Endothelial cell of umbilical vein (primary cell): Measurements from ENCODE around the gene SPPL3. TPM values are rescaled to one million over a fixed set of nuclear protein-coding genes. Genes with fewer than 3 reads are reported as not detected.

ENCODE experiments used
- BruUV-seq: library from RNA; stranded (reverse); fragments of 400-500 nt; replicated peaks from 2 replicates; lab custom pipeline; 2021; lab: Mats Ljungman, UMichigan
- CTCF ChIA-PET: fragments of 300-600, 350-600 bp; sonication (Branson Sonifier 250); formaldehyde crosslinking; loops from one replicate; lab custom pipeline; 2021; ENCODE audit warnings: antibody characterized with exemption, inconsistent platforms; lab: Charles Lee
- POLR2A ChIA-PET: fragments of 300-600, 350-600 bp; sonication (Branson Sonifier 250); formaldehyde crosslinking; loops from one replicate; lab custom pipeline; 2021; ENCODE audit warnings: antibody characterized with exemption, inconsistent platforms; lab: Charles Lee
- DNase-seq: peaks from one replicate; pipeline ENCODE4 v3.0.0-alpha.2; 2011; ENCODE audit warnings: low read depth, low spot score
- FAIRE-seq: peaks from 2 replicates; lab custom pipeline; 2011; peaks lifted over from hg19 to GRCh38; lab: Jason Lieb, UNC
- H2AFZ ChIP-seq: 2 replicates; pipeline ENCODE4 v1.6.0; 2012; ENCODE audit warnings: low read depth, low read length, control low read depth, inconsistent platforms
- H3K27ac ChIP-seq: 2 replicates; pipeline ENCODE4 v1.5.1; 2011; ENCODE audit warnings: low read depth, mild to moderate bottlenecking, control low read depth, low read length, moderate library complexity; ENCODE audit not compliant: insufficient read depth
- H3K27me3 ChIP-seq, 2 experiments: 2 replicates each; pipeline versions ENCODE4 v1.6.0 to v1.6.1; 2011; ENCODE audit warnings: low read length in 2 of 2, mixed read lengths in 1 of 2; ENCODE audit not compliant: control insufficient read depth in 2 of 2, insufficient read depth in 2 of 2
- H3K36me3 ChIP-seq, 2 experiments: 2 replicates in 1 of 2; 3 replicates in 1 of 2; pipeline ENCODE4 v1.5.1; 2011; ENCODE audit warnings: low read length in 2 of 2, mild to moderate bottlenecking in 1 of 2, moderate library complexity in 1 of 2; ENCODE audit not compliant: control insufficient read depth in 2 of 2, insufficient read depth in 2 of 2; ENCODE audit errors: extremely low read depth in 1 of 2
- H3K4me1 ChIP-seq: 3 replicates; pipeline ENCODE4 v1.5.1; 2011; ENCODE audit warnings: mild to moderate bottlenecking, low read length; ENCODE audit not compliant: control insufficient read depth, insufficient read depth; ENCODE audit errors: extremely low read depth
- H3K4me2 ChIP-seq: 2 replicates; pipeline ENCODE4 v1.6.1; 2011; ENCODE audit warnings: low read length, control low read depth, mixed read lengths; ENCODE audit not compliant: insufficient read depth
- H3K4me3 ChIP-seq, 3 experiments: fragments of 200-600 bp in 1 of 3; sonication (generic), shearing (Covaris generic) in 1 of 3; replicated peaks in 1 of 3; 2 replicates each; pipeline ENCODE4 v1.5.1; 2011 to 2016; ENCODE audit warnings: control low read depth in 3 of 3, low read length in 3 of 3, mild to moderate bottlenecking in 2 of 3, inconsistent platforms in 1 of 3, low read depth in 1 of 3, moderate library complexity in 1 of 3; ENCODE audit not compliant: insufficient read depth in 1 of 3
- H3K79me2 ChIP-seq: 2 replicates; pipeline ENCODE4 v1.6.0; 2012; ENCODE audit warnings: low read length, inconsistent platforms; ENCODE audit not compliant: control insufficient read depth, insufficient read depth
- H3K9ac ChIP-seq: replicated peaks from 2 replicates; pipeline ENCODE3; 2011; ENCODE audit warnings: low read length, control low read depth; ENCODE audit not compliant: insufficient read depth; ENCODE audit errors: extremely low read depth
- H3K9me1 ChIP-seq: replicated peaks from 3 replicates; pipeline ENCODE4 v1.6.0; 2011; ENCODE audit warnings: mild to moderate bottlenecking, low read length; ENCODE audit not compliant: control insufficient read depth, insufficient read depth; ENCODE audit errors: extremely low read depth
- H3K9me3 ChIP-seq: replicated peaks from 2 replicates; pipeline ENCODE4 v1.5.1; 2012; ENCODE audit warnings: low read length, inconsistent platforms; ENCODE audit not compliant: control insufficient read depth, insufficient read depth
- H4K20me1 ChIP-seq: replicated peaks from 2 replicates; pipeline ENCODE3; 2011; ENCODE audit warnings: mild to moderate bottlenecking, low read length; ENCODE audit not compliant: control insufficient read depth, insufficient read depth; ENCODE audit errors: extremely low read depth
- CTCF ChIP-seq, 2 donors: IDR thresholded peaks; 1 replicate in 1 of 2; 2 replicates in 1 of 2; pipeline ENCODE4 v1.5.1; 2011; ENCODE audit warnings: low read length in 2 of 2, mild to moderate bottlenecking in 2 of 2, moderate library complexity in 2 of 2, control low read depth in 1 of 2, inconsistent platforms in 1 of 2, low read depth in 1 of 2; ENCODE audit not compliant: insufficient read depth in 1 of 2; ENCODE audit errors: extremely low read depth in 1 of 2
- EZH2 ChIP-seq: IDR thresholded peaks from 2 replicates; pipeline ENCODE4 v1.6.1; 2012; ENCODE audit warnings: borderline replicate concordance, low read depth, mild to moderate bottlenecking, moderate library complexity, low read length, inconsistent platforms; ENCODE audit not compliant: severe bottlenecking
- FOS ChIP-seq: IDR thresholded peaks from 2 replicates; pipeline ENCODE4 v1.6.1; 2011; ENCODE audit warnings: mild to moderate bottlenecking, low read length, moderate library complexity, borderline replicate concordance; ENCODE audit not compliant: insufficient read depth
- GATA2 ChIP-seq: IDR thresholded peaks from 2 replicates; pipeline ENCODE4 v1.7.0; 2011; ENCODE audit warnings: low read depth, mild to moderate bottlenecking, moderate library complexity, mixed read lengths, low read length; ENCODE audit not compliant: insufficient read length, insufficient read depth
- JUN ChIP-seq: IDR thresholded peaks from 2 replicates; pipeline ENCODE4 v1.6.1; 2011; ENCODE audit warnings: borderline replicate concordance, low read depth; ENCODE audit not compliant: insufficient read length, insufficient read depth
- MAX ChIP-seq: IDR thresholded peaks from 2 replicates; pipeline ENCODE4 v1.6.1; 2011; ENCODE audit not compliant: insufficient read depth, insufficient read length
- MYC ChIP-seq: IDR thresholded peaks from one replicate; pipeline ENCODE4 v1.6.1; 2011; ENCODE audit warnings: mild to moderate bottlenecking, low read depth, low read length
- POLR2A ChIP-seq: IDR thresholded peaks from 2 replicates; pipeline ENCODE4 v1.6.1; 2012; ENCODE audit warnings: low read depth, mild to moderate bottlenecking, control low read depth, low read length
- POLR2AphosphoS5 ChIP-seq: IDR thresholded peaks from 2 replicates; pipeline ENCODE4 v1.6.1; 2012; ENCODE audit warnings: low read depth, mild to moderate bottlenecking, control low read depth, low read length, moderate library complexity; ENCODE audit not compliant: insufficient read depth
- dilution Hi-C: fragments of 300-500 bp; cut with MboI; formaldehyde crosslinking; loops from one replicate; pipeline ENCODE4 v1.15.0; 2019; ENCODE audit warnings: low sequenced_read_pairs; ENCODE audit not compliant: extremely low pct_ligation_motif_present
- intact Hi-C: fragments of 100-400 bp; cut with micrococcal nuclease; formaldehyde crosslinking; loops from one replicate; pipeline ENCODE4 v1.10.0; 2022
- polyA plus RNA-seq, 4 experiments: library from polyadenylated mRNA; depleted of rRNA in 3 of 4; stranded (reverse) in 3 of 4; unstranded in 1 of 4; fragments of >200 nt; gene quantifications; 2 replicates each; pipeline versions ENCODE4 v1.2.1 to v1.2.3, GENCODE V29; 2011 to 2012; ENCODE audit warnings: missing spikeins in 1 of 4
- total RNA-seq: library from RNA; stranded (reverse); gene quantifications from 2 replicates; pipeline ENCODE4 v1.2.3, GENCODE V29; 2021

SPPL3 gene
- total and polyA plus RNA-seq, 2 donors (not counting 3 experiments of a cell fraction or from before 2014, with no cell fraction given) = 30.6 to 53.0 TPM

GRCh38 chr12:120921637-120922036 lies 17.5 kb upstream of the SPPL3 start:
- Histone ChIP-seq H4K20me1 (no peaks in the 10 kb centered on the region), H3K4me3 (no peak overlapping the region), H3K27ac (no peak overlapping the region), H3K4me1 (no peaks in the 10 kb centered on the region), H3K9me1 (no peaks in the 10 kb centered on the region), H3K27me3 (peaks cover 2 to 4% of the 10 kb centered on the region in 2 experiments), H3K4me2 (no peak overlapping the region), H2AFZ (no peak overlapping the region), H3K36me3 (no peaks in the 10 kb centered on the region), H3K9ac (no peak overlapping the region), H3K79me2 (no peaks in the 10 kb centered on the region), H3K9me3 (no peaks in the 10 kb centered on the region)
- CTCF ChIA-PET = no interaction called here
- intact Hi-C loops (no loop called here), dilution Hi-C loops (no loop called here)
- no peak for FAIRE-seq
- no peak for DNase-seq
- BruUV-seq = no TSS peak
- POLR2A ChIA-PET = no interaction called here
- TF ChIP-seq GATA2 = no peak
- no peak for TF ChIP-seq POLR2AphosphoS5
- no peak for TF ChIP-seq POLR2A
- TF ChIP-seq MYC = no peak
- no peak for TF ChIP-seq CTCF (IDR thresholded peaks at IDR 0.05; ENCODE audit: extremely low read depth in 1 of 2, insufficient read depth in 1 of 2, low read depth in 1 of 2, low read length in 2 of 2)
- TF ChIP-seq FOS = no peak
- no peak for TF ChIP-seq JUN
- TF ChIP-seq MAX = no peak
- TF ChIP-seq EZH2 = no peak
